Astrocyte (in vitro differentiated cells and primary cell): ENCODE data around the gene KRT76. TPM values are rescaled to one million over a fixed set of nuclear protein-coding genes. Genes with fewer than 3 reads are reported as not detected.

Experiments used
- DNase-seq: peaks from one replicate; pipeline ENCODE4 v3.0.0-alpha.2; 2010; ENCODE audit warnings: low read depth
- FAIRE-seq: peaks from 2 replicates; lab custom pipeline; 2011; peaks lifted over from hg19 to GRCh38; lab: Jason Lieb, UNC
- H2AFZ ChIP-seq: 2 replicates; pipeline ENCODE4 v1.6.0; 2012; ENCODE audit warnings: low read depth, low read length, inconsistent platforms
- H3K27ac ChIP-seq: 2 replicates; pipeline ENCODE4 v1.5.1; 2011; ENCODE audit warnings: low read depth, low read length, inconsistent platforms
- H3K27me3 ChIP-seq: 2 replicates; pipeline ENCODE4 v1.6.0; 2011; ENCODE audit warnings: low read length, inconsistent platforms; ENCODE audit not compliant: insufficient read depth
- H3K36me3 ChIP-seq: 2 replicates; pipeline ENCODE4 v1.5.1; 2011; ENCODE audit warnings: low read length, inconsistent platforms; ENCODE audit not compliant: insufficient read depth
- H3K4me1 ChIP-seq: 2 replicates; pipeline ENCODE4 v1.5.1; 2011; ENCODE audit warnings: low read length, inconsistent platforms; ENCODE audit not compliant: insufficient read depth
- H3K4me2 ChIP-seq: 2 replicates; pipeline ENCODE4 v1.6.0; 2012; ENCODE audit warnings: low read length, inconsistent platforms
- H3K4me3 ChIP-seq: 2 replicates; pipeline ENCODE4 v1.5.1; 2011; ENCODE audit warnings: low read depth, mild to moderate bottlenecking, low read length, inconsistent platforms; ENCODE audit not compliant: insufficient read depth
- H3K79me2 ChIP-seq: 2 replicates; pipeline ENCODE4 v1.6.0; 2012; ENCODE audit warnings: mild to moderate bottlenecking, low read length, inconsistent platforms; ENCODE audit not compliant: insufficient read depth
- H3K9ac ChIP-seq: 2 replicates; pipeline ENCODE4 v1.6.0; 2012; ENCODE audit warnings: mild to moderate bottlenecking, low read length, inconsistent platforms
- H3K9me3 ChIP-seq: 2 replicates; pipeline ENCODE4 v1.5.1; 2012; ENCODE audit warnings: low read depth, mild to moderate bottlenecking, low read length, inconsistent platforms; ENCODE audit not compliant: insufficient read depth
- H4K20me1 ChIP-seq: 2 replicates; pipeline ENCODE4 v1.6.0; 2012; ENCODE audit warnings: low read length, inconsistent platforms; ENCODE audit not compliant: insufficient read depth
- H3K27ac Mint-ChIP-seq: one replicate; pipeline ENCODE4 v1.8.0; 2021; ENCODE audit warnings: mild to moderate bottlenecking, mixed read lengths; ENCODE audit not compliant: unreplicated experiment
- H3K27me3 Mint-ChIP-seq: one replicate; pipeline ENCODE4 v1.8.0; 2021; ENCODE audit warnings: low read depth, mixed read lengths; ENCODE audit not compliant: unreplicated experiment
- H3K36me3 Mint-ChIP-seq: one replicate; pipeline ENCODE4 v1.8.0; 2021; ENCODE audit warnings: low read depth, mixed read lengths; ENCODE audit not compliant: unreplicated experiment
- H3K4me1 Mint-ChIP-seq: one replicate; pipeline ENCODE4 v1.8.0; 2021; ENCODE audit warnings: low read depth, mixed read lengths; ENCODE audit not compliant: unreplicated experiment
- H3K4me3 Mint-ChIP-seq: one replicate; pipeline ENCODE4 v1.8.0; 2021; ENCODE audit warnings: mild to moderate bottlenecking, moderate library complexity, mixed read lengths; ENCODE audit not compliant: unreplicated experiment
- H3K9me3 Mint-ChIP-seq: one replicate; pipeline ENCODE4 v1.8.0; 2021; ENCODE audit warnings: mild to moderate bottlenecking, mixed read lengths; ENCODE audit not compliant: unreplicated experiment
- EZH2 ChIP-seq: IDR thresholded peaks from 2 replicates; pipeline ENCODE4 v1.6.1; 2012; ENCODE audit warnings: mild to moderate bottlenecking, low read length, inconsistent platforms; ENCODE audit not compliant: insufficient read depth
- total RNA-seq: library from RNA; stranded (reverse); gene quantifications from 2 replicates; pipeline ENCODE4 v1.2.1, GENCODE V29; 2021
- TF ChIP-seq, protein P1 (sequence below): IDR thresholded peaks from 2 replicates; pipeline ENCODE4 v1.5.1; 2011; ENCODE audit warnings: low read depth, mild to moderate bottlenecking, inconsistent platforms, low read length, moderate library complexity; ENCODE audit not compliant: insufficient read depth

KRT76 gene
- total RNA-seq, 1 donor from 2014 or later, result not detected

DNA sequence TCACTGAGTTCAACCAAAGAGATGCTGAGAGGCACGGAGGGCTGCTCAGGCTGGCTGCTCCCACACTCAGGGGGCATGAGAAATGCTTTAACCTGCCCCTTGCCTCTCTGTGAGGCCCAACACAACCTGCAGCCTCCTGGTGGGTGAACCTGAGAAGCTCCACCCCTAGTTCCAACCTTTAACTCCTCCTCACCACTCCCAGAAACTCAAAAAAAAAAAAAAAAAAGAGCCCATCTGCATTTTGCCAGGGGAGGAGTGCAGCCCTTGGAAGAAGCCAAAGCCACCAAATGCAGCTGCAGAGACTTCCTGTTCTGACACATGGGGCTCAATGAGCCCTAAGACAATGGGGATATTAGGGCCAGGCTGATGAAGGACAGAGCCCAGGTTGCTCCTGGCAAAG, 27.9 kb upstream of the KRT76 start:
- Histone ChIP-seq H3K9ac (no peak overlapping the region), H3K9me3 (no peaks in the 10 kb centered on the region), H3K4me3 (no peak overlapping the region), H3K4me1 (no peaks in the 10 kb centered on the region), H2AFZ (no peak overlapping the region), H3K79me2 (no peaks in the 10 kb centered on the region), H4K20me1 (no peaks in the 10 kb centered on the region), H3K36me3 (no peaks in the 10 kb centered on the region), H3K4me2 (no peak overlapping the region), H3K27ac (no peak overlapping the region), H3K27me3 (peaks cover 37% of the 10 kb centered on the region)
- H3K36me3 Mint-ChIP-seq, result no peaks in the 10 kb centered on the region
- H3K27me3 Mint-ChIP-seq, result peaks cover 63% of the 10 kb centered on the region
- H3K9me3 Mint-ChIP-seq, result peaks cover 4% of the 10 kb centered on the region
- FAIRE-seq (no peak), DNase-seq (no peak)
- no peaks in the 10 kb centered on the region for H3K4me1 Mint-ChIP-seq
- no peak overlapping the region for H3K4me3 Mint-ChIP-seq
- TF ChIP-seq, protein P1, sequence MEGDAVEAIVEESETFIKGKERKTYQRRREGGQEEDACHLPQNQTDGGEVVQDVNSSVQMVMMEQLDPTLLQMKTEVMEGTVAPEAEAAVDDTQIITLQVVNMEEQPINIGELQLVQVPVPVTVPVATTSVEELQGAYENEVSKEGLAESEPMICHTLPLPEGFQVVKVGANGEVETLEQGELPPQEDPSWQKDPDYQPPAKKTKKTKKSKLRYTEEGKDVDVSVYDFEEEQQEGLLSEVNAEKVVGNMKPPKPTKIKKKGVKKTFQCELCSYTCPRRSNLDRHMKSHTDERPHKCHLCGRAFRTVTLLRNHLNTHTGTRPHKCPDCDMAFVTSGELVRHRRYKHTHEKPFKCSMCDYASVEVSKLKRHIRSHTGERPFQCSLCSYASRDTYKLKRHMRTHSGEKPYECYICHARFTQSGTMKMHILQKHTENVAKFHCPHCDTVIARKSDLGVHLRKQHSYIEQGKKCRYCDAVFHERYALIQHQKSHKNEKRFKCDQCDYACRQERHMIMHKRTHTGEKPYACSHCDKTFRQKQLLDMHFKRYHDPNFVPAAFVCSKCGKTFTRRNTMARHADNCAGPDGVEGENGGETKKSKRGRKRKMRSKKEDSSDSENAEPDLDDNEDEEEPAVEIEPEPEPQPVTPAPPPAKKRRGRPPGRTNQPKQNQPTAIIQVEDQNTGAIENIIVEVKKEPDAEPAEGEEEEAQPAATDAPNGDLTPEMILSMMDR, result no peak
- no peak for TF ChIP-seq EZH2
- no peak overlapping the region for H3K27ac Mint-ChIP-seq

DNA sequence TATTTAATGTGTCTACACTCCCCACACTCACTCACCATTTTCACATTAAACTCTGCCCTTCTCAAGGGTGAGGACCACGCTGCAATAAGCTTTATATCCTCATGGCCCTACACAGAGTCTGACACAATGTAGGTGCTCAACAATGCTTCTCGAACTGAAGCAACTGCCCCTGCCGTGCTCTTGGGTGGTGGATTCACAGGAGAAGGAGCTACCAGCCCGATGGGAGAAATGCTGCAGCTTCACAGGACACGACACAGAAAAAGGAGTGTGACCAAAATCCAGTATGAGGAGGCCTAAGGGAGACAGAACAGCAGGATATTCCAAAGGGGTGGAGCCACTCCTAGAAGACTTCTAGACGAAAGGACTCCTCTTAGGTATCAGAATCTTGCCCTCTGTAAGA, 25.3 kb upstream of the KRT76 start:
- H3K27ac Mint-ChIP-seq, result no peak overlapping the region

DNA sequence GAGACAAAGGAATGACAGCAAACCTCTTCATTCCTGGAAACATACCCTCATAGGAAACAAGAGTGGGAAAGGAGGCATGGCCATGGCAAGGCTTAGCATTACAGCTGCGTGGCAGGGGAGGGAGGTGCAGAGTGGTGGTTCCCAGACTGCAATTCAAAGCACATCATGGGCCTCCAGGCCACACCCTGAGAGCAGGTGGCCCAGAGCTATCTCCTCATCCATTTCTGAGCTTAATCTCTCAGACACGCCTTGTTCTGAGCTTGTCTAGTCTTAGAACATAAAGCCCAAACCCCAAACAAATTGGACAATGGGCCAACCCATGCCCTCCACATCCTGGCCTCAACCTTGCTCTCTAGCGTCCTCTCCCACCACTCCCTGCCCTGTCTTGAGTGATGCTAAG, 24.6 kb upstream of the KRT76 start:
- peaks cover 13% of the 10 kb centered on the region for H3K4me1 Mint-ChIP-seq
- no peak overlapping the region for H3K4me3 Mint-ChIP-seq
- H3K36me3 Mint-ChIP-seq, result no peaks in the 10 kb centered on the region

More for the DNA sequence above, 25.3 kb upstream of the KRT76 start:
- H3K27ac ChIP-seq, result no peak overlapping the region
- peaks cover 18% of the 10 kb centered on the region for H3K27me3 ChIP-seq
- no peak overlapping the region for H3K9ac ChIP-seq
- DNase-seq (no peak), FAIRE-seq (no peak)
- Mint-ChIP-seq H3K36me3 (no peaks in the 10 kb centered on the region), H3K4me1 (peaks cover 13% of the 10 kb centered on the region), H3K4me3 (no peak overlapping the region), H3K9me3 (peaks cover 4% of the 10 kb centered on the region), H3K27me3 (peaks cover 40% of the 10 kb centered on the region)
- TF ChIP-seq EZH2, result no peak
- TF ChIP-seq, protein P1, result no peak
- peaks cover 7% of the 10 kb centered on the region for H3K4me1 ChIP-seq
- H4K20me1 ChIP-seq, result no peaks in the 10 kb centered on the region
- no peak overlapping the region for H3K4me3 ChIP-seq
- H3K9me3 ChIP-seq, result no peaks in the 10 kb centered on the region
- H2AFZ ChIP-seq, result no peak overlapping the region
- H3K36me3 ChIP-seq, result no peaks in the 10 kb centered on the region
- no peaks in the 10 kb centered on the region for H3K79me2 ChIP-seq
- no peak overlapping the region for H3K4me2 ChIP-seq

More for the DNA sequence above, 24.6 kb upstream of the KRT76 start:
- Histone ChIP-seq H3K4me2 (no peak overlapping the region), H3K27me3 (peaks cover 16% of the 10 kb centered on the region), H2AFZ (no peak overlapping the region), H4K20me1 (no peaks in the 10 kb centered on the region), H3K9me3 (no peaks in the 10 kb centered on the region), H3K4me3 (no peak overlapping the region), H3K79me2 (no peaks in the 10 kb centered on the region), H3K9ac (no peak overlapping the region), H3K27ac (no peak overlapping the region), H3K4me1 (peaks cover 7% of the 10 kb centered on the region), H3K36me3 (no peaks in the 10 kb centered on the region)
- peaks cover 4% of the 10 kb centered on the region for H3K9me3 Mint-ChIP-seq
- FAIRE-seq (no peak), DNase-seq (no peak)
- H3K27ac Mint-ChIP-seq, result no peak overlapping the region
- peaks cover 35% of the 10 kb centered on the region for H3K27me3 Mint-ChIP-seq
- no peak for TF ChIP-seq EZH2
- TF ChIP-seq, protein P1, result no peak
